Lung (tissue), 12 donors: ENCODE measurements around the gene TATDN3. TPM values are rescaled to one million over a fixed set of nuclear protein-coding genes. Genes with fewer than 3 reads are reported as not detected.

Source experiments
- ATAC-seq: fragments of 200-7000 bp; cut with Tn5 transposase; one replicate; pipeline ENCODE4 v1.9.1; 2020; ENCODE audit warnings: moderate number of reproducible peaks; ENCODE audit not compliant: insufficient read depth, low FRiP score
- DNase-seq, 3 donors: peaks; one replicate each; pipeline ENCODE4 v3.0.0-alpha.2; 2013 to 2017
- H3K27ac ChIP-seq, 2 donors: one replicate each; pipeline ENCODE4 v1.5.1; 2013; ENCODE audit warnings: mild to moderate bottlenecking in 2 of 2, moderate library complexity in 2 of 2, control low read depth in 1 of 2, inconsistent platforms in 1 of 2, low read depth in 1 of 2, low read length in 1 of 2
- H3K27me3 ChIP-seq, 3 donors: one replicate each; pipeline ENCODE4 v1.5.1; 2013; ENCODE audit warnings: low read length in 2 of 3; ENCODE audit not compliant: control insufficient read depth in 3 of 3, insufficient read depth in 3 of 3
- H3K36me3 ChIP-seq, 4 donors: one replicate each; pipeline ENCODE4 v1.5.1; 2013; ENCODE audit warnings: low read length in 4 of 4, mild to moderate bottlenecking in 1 of 4, moderate library complexity in 1 of 4; ENCODE audit not compliant: control insufficient read depth in 4 of 4, insufficient read depth in 4 of 4
- H3K4me1 ChIP-seq, 5 donors: one replicate each; pipeline ENCODE4 v1.5.1; 2013; ENCODE audit warnings: low read length in 5 of 5, mild to moderate bottlenecking in 2 of 5, moderate library complexity in 1 of 5; ENCODE audit not compliant: control insufficient read depth in 5 of 5, insufficient read depth in 5 of 5
- H3K4me3 ChIP-seq: one replicate; pipeline ENCODE4 v1.5.1; 2013; ENCODE audit warnings: mild to moderate bottlenecking, control low read depth, moderate library complexity
- H3K9ac ChIP-seq, 2 donors: one replicate each; pipeline ENCODE4 v1.5.1; 2013; ENCODE audit warnings: low read length in 2 of 2, control low read depth in 1 of 2; ENCODE audit not compliant: insufficient read depth in 1 of 2
- H3K9me3 ChIP-seq, 4 donors: one replicate each; pipeline ENCODE4 v1.5.1; 2013; ENCODE audit warnings: low read length in 3 of 4, mild to moderate bottlenecking in 1 of 4, moderate library complexity in 1 of 4; ENCODE audit not compliant: control insufficient read depth in 4 of 4, insufficient read depth in 3 of 4
- WGBS, 2 donors: extraction: QIAGEN DNeasy Blood & Tissue Kit; methylation state at CpG; one replicate each; pipeline ENCODE4 v1.1.7; 2013; 5-methylcytosine and 5-hydroxymethylcytosine counted together
- polyA plus RNA-seq, 2 donors: library from polyadenylated mRNA; stranded (reverse); fragments of 200-250 nt; gene quantifications; one replicate each; pipeline ENCODE4 v1.2.1, GENCODE V29; 2013
- total RNA-seq, 2 donors: library from RNA; depleted of rRNA in 1 of 2; stranded (reverse); fragments of >200 nt in 1 of 2; gene quantifications; one replicate each; pipeline ENCODE4 v1.2.1, GENCODE V29; 2014 to 2021
- TF ChIP-seq, protein P1 (sequence below): IDR thresholded peaks from 2 replicates; pipeline ENCODE4 v1.5.1; 2012; ENCODE audit warnings: mild to moderate bottlenecking; ENCODE audit errors: control extremely low read depth, extremely low read depth
- donor health status: control.
- donor health status: control.
- donor health status: Bipolar disorder and iron deficiency.
- donor health status: healthy.
- donor health status: DM: yes; HTN: yes; CAD: no.

Gene TATDN3
- total and polyA plus RNA-seq, 4 donors: 11.2 to 17.8 (median 13.8) TPM

DNA sequence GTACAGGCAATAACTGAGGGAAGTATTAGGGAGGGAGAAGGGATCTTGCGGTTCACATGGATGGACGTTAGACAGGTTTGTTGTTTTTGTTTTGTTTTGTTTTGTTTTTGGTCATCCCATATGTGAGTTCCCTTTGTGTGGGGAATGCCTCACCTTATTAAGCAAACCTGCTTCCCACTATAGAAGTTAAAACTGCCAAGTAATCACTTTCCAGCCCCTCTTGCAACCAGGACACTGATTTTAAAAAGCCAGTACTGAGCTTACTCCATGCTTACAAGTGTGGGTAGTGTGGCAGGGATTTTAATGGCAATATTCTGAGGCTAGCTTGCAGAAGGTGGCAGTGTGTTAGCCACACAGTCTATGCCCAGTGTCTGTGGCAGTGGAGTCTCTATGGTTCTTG lies 29.3 kb downstream of the TATDN3 start:
- 57 to 87% methylated on average over 2 of the region's 2 CpGs for WGBS, 2 donors
- no peaks in the 10 kb centered on the region for H3K4me1 ChIP-seq
- H3K36me3 ChIP-seq: no peaks in the 10 kb centered on the region
- DNase-seq (no peak), ATAC-seq (no peak)
- H3K4me3 ChIP-seq: no peak overlapping the region
- H3K9me3 ChIP-seq: peaks cover 0 to 7% (median 3%) of the 10 kb centered on the region in 4 donors
- TF ChIP-seq, protein P1, sequence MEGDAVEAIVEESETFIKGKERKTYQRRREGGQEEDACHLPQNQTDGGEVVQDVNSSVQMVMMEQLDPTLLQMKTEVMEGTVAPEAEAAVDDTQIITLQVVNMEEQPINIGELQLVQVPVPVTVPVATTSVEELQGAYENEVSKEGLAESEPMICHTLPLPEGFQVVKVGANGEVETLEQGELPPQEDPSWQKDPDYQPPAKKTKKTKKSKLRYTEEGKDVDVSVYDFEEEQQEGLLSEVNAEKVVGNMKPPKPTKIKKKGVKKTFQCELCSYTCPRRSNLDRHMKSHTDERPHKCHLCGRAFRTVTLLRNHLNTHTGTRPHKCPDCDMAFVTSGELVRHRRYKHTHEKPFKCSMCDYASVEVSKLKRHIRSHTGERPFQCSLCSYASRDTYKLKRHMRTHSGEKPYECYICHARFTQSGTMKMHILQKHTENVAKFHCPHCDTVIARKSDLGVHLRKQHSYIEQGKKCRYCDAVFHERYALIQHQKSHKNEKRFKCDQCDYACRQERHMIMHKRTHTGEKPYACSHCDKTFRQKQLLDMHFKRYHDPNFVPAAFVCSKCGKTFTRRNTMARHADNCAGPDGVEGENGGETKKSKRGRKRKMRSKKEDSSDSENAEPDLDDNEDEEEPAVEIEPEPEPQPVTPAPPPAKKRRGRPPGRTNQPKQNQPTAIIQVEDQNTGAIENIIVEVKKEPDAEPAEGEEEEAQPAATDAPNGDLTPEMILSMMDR: no peak
- H3K27ac ChIP-seq: no peak overlapping the region
- no peaks in the 10 kb centered on the region for H3K27me3 ChIP-seq
- H3K9ac ChIP-seq: no peak overlapping the region

DNA sequence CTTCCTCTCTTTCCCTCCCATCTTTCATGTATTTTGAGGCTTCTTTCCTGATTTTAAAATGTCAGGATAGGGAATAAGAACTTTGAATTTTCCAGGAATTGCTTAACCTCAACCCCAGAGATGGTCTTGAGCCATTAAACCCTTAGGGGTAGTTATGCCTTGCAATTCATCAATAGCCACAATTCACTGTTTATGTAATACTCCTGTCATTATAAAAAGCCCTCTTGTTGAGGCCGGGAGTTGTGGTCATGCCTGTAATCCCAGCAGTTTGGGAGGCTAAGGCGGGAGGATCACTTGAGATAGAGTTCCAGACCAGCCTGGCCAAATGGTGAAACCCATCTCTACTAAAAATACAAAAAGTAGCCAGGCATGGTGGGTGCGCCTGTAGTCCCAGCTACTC lies 31.3 kb downstream of the TATDN3 start:
- no peak overlapping the region for H3K27ac ChIP-seq

DNA sequence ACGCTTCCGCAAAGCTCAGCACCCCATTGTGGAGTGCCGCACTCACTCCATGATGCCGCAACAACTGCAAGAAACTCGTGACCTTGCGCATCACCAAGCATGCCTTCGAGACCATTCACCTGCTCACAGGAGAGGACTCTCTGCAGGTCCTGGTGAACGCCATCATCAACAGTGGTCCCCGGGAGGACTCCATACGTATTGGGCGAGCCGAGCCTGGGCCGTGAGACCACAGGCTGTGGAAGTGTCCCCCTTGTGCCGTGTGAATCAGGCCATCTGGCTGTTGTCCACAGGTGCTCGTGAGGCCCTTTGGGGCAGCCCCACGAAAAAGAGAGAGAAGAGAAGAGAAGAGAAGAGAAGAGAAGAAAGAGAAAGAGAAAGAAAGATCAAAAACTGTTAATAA lies 32.5 kb downstream of the TATDN3 start:
- Histone ChIP-seq H3K36me3 (no peaks in the 10 kb centered on the region), H3K9ac (no peak overlapping the region), H3K27ac (no peak overlapping the region), H3K27me3 (no peaks in the 10 kb centered on the region), H3K9me3 (peaks cover 0 to 10% (median 4%) of the 10 kb centered on the region in 4 donors), H3K4me1 (peaks cover 0 to 1% (median 0%) of the 10 kb centered on the region in 5 donors), H3K4me3 (no peak overlapping the region)
- TF ChIP-seq, protein P1: no peak
- DNase-seq: no peak
- no peak for ATAC-seq
- WGBS, 2 donors: 96 to 99% methylated on average over 16 of the region's 16 CpGs

More for the DNA sequence above, 31.3 kb downstream of the TATDN3 start:
- TF ChIP-seq, protein P1: no peak
- H3K4me3 ChIP-seq: no peak overlapping the region
- H3K9me3 ChIP-seq: peaks cover 0 to 10% (median 4%) of the 10 kb centered on the region in 4 donors
- H3K4me1 ChIP-seq: no peaks in the 10 kb centered on the region
- DNase-seq (no peak), ATAC-seq (no peak)
- 96 to 99% methylated on average over 3 of the region's 3 CpGs for WGBS, 2 donors
- H3K9ac ChIP-seq: no peak overlapping the region
- no peaks in the 10 kb centered on the region for H3K27me3 ChIP-seq
- H3K36me3 ChIP-seq: no peaks in the 10 kb centered on the region
